Stimulated activated CD4-positive, alpha-beta T cell treated with anti-CD3 and anti-CD28 coated beads, Interleukin-1b, Interleukin-23, amount 100 ng/mL, for 48 hours (primary cell): ENCODE results near the gene RTP2.

Source experiments
- DNase-seq: peaks from one replicate; pipeline ENCODE4 v3.0.0-alpha.2; 2020

The RTP2 gene

GRCh38 chr3:187665764-187666402, 36.5 kb downstream of the RTP2 start:
- DNase-seq = no peak

DNA sequence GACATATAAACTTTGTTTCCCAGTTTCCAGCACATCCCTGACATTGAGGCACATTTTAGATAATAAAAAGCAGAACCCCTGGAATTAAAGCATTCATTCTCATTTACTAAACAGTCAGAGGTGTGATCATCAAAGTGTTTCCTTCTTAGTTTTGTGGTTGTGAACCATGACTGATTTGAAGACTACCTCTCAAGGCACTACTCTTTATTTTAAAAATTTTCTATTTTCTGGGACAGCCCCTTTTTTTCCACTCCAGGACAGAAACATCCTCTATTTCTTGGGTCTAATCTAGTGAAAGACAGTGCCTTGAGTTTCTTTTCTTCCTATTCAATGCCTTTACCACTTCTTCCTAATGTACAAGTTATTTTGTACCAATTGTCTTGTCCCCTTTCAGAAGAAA, 37.3 kb downstream of the RTP2 start:
- DNase-seq = no peak

GRCh38 chr3:187662848-187663409, 39.4 kb downstream of the RTP2 start:
- DNase-seq = no peak

DNA sequence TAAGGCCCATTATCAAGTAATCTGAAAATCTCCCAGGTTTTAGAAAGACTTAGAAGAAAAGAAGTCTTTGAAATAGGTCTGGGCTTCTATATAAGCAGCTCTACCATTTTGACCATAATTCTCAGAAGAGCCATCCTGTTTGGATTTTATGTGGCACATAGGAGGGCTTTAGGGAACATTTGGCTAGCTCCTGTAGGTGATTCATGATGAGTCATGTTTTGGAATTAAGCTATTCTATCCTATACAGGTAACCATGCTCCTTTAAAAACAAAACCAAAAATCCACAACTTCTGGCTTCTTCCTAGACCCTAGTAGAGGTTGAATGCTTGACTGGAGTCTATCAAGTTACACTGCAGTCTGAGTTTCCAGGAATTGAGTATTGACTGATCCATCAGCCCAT, 41.1 kb downstream of the RTP2 start:
- no peak for DNase-seq

- no peak for DNase-seq
Measured at GRCh38 chr3:187651282-187651681, 51.1 kb downstream of the RTP2 start.
